GM19372 (cell line): Measurements from ENCODE around the gene DET1.
"Not testable (repeated sequence)": the region's sequence is repeated elsewhere in the genome, so short reads cannot be mapped to it uniquely, and the experiment has no call there.

ENCODE experiments used
- ATAC-seq: cut with Tn5 transposase; IDR thresholded peaks from one replicate; pipeline ENCODE4 v1.9.1; 2021; ENCODE audit warnings: mild to moderate bottlenecking, low read depth, moderate library complexity; ENCODE audit not compliant: unreplicated experiment

The DET1 gene

GRCh38 chr15:88469321-88469720 is 77.2 kb downstream of the DET1 start:
- ATAC-seq: no peak

- not testable (repeated sequence) for ATAC-seq
Observed at GRCh38 chr15:88468721-88469120, 77.8 kb downstream of the DET1 start.

- ATAC-seq: no peak
Observed at GRCh38 chr15:88467935-88468528, 78.4 kb downstream of the DET1 start.

GRCh38 chr15:88467073-88467934 is 79.2 kb downstream of the DET1 start, which contains the start of the genes MRPL46 and MRPS11:
Gene MRPL46 (minus strand): TSS chr15:88467388. CDS start chr15:88467377, 11 bp downstream.
Gene MRPS11 (plus strand): TSS chr15:88467708. CDS start chr15:88467718, 10 bp downstream.
- ATAC-seq: peak; percentile 85

- ATAC-seq: no peak
Observed at GRCh38 chr15:88465633-88466224, 80.8 kb downstream of the DET1 start.

- ATAC-seq: no peak
Observed at GRCh38 chr15:88463870-88464532, 82.5 kb downstream of the DET1 start.
